ENCODE data around the gene CHD6. TPM values are rescaled to one million over a fixed set of nuclear protein-coding genes. Genes with fewer than 3 reads are reported as not detected.

The CHD6 gene
- total and polyA plus RNA-seq, 8 donors: 27.7 to 68.6 (median 52.4) TPM

DNA sequence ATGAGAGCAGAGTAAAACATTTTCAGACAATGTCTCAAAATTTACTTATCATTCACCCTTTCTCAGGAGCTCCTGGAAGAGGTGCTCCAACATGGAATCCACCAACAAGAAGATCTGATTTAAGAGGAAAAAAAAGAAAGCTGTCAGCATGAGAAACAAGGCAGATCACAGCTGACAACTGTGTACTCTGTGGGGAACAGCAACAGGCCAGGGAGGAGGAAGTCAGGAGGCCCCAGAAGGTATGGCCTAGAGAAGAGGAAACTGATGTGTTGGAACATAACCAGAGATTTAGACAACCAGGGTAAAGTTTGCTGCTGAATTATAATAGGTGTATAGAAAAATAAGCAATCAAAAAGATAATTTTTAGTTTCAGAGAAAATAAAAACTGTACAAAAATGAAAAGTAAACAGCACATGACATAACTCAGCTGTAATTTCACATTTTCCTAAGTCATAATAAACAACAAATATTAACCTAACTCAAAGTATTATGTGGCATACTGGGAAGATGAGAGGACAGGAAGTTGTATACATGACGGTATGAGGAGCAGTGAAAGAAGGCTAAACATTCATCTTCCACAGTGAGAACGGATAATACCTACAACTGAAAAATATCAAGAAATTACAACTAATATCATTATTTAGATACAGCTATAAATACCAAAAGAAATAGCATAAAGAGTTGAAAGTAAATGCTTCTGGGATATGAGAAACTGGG lies 138.0 kb downstream of the CHD6 start:
- Histone ChIP-seq H3K9me3 (no peaks in the 10 kb centered on the region), H3K4me3 (no peak overlapping the region), H3K27me3 (no peaks in the 10 kb centered on the region), H3K36me3 (peaks cover 0 to 32% of the 10 kb centered on the region in 2 donors), H3K27ac (peak overlapping the region in 1 of 2 donors; percentile 6), H3K4me1 (peaks cover 4 to 11% of the 10 kb centered on the region in 2 donors)
- ATAC-seq (no peak), DNase-seq (no peak)
- no peak for TF ChIP-seq CTCF (IDR thresholded peaks at IDR 0.05)
- intact Hi-C loops (cut with DNase I): no loop called here

- H3K9me3 ChIP-seq: no peaks in the 10 kb centered on the region
- intact Hi-C loops (cut with DNase I): no loop called here
- DNase-seq (no peak), ATAC-seq (no peak)
- H3K4me3 ChIP-seq: no peak overlapping the region
- TF ChIP-seq CTCF (IDR thresholded peaks at IDR 0.05): no peak
- H3K4me1 ChIP-seq: peaks cover 4 to 11% of the 10 kb centered on the region in 2 donors
- H3K27ac ChIP-seq: no peak overlapping the region
- peaks cover 0 to 21% of the 10 kb centered on the region in 2 donors for H3K36me3 ChIP-seq
- H3K27me3 ChIP-seq: no peaks in the 10 kb centered on the region
Measured at GRCh38 chr20:41479113-41479512, 139.1 kb downstream of the CHD6 start.

GRCh38 chr20:41478026-41478425 lies 140.2 kb downstream of the CHD6 start:
- DNase-seq: no peak
- Histone ChIP-seq H3K36me3 (peaks cover 0 to 13% of the 10 kb centered on the region in 2 donors), H3K9me3 (no peaks in the 10 kb centered on the region), H3K4me1 (peaks cover 4 to 11% of the 10 kb centered on the region in 2 donors), H3K27me3 (no peaks in the 10 kb centered on the region), H3K4me3 (no peak overlapping the region), H3K27ac (no peak overlapping the region)
- TF ChIP-seq CTCF (IDR thresholded peaks at IDR 0.05): no peak
- ATAC-seq: no peak
- intact Hi-C loops (cut with DNase I): no loop called here

GRCh38 chr20:41476446-41476845 lies 141.7 kb downstream of the CHD6 start:
- H3K9me3 ChIP-seq: no peaks in the 10 kb centered on the region
- H3K4me1 ChIP-seq: peaks cover 4 to 11% of the 10 kb centered on the region in 2 donors
- no peak for TF ChIP-seq CTCF (IDR thresholded peaks at IDR 0.05)
- ATAC-seq (peak; percentile 28), DNase-seq (no peak)
- H3K4me3 ChIP-seq: no peak overlapping the region
- H3K36me3 ChIP-seq: peaks cover 0 to 11% of the 10 kb centered on the region in 2 donors
- H3K27ac ChIP-seq: peak overlapping the region; percentile 16 to 21
- H3K27me3 ChIP-seq: no peaks in the 10 kb centered on the region
- intact Hi-C loops (cut with DNase I): no loop called here

DNA sequence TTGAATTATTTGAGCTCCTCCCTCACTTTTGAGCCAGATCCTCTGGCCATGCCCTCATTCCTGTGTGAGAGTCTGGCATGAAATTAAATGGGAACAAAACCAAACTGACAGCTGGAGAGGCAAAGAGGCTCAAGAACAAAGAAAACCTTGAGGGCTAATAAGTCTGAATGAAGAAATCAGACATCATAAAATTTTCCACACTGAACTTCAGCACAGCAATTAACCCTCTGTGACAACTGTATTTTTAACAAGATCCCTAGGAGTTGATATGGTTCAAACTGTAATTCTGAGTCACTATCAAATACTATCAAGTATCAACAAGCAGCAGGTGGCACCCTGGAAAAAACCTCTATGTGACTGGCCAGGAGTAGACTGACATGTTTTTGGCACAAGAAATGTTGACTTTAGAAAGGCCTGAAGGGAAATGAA lies 142.2 kb downstream of the CHD6 start:
- Histone ChIP-seq H3K4me1 (peaks cover 4 to 11% of the 10 kb centered on the region in 2 donors), H3K27me3 (no peaks in the 10 kb centered on the region), H3K27ac (peak overlapping the region; percentile 16 to 21), H3K9me3 (no peaks in the 10 kb centered on the region), H3K36me3 (peaks cover 0 to 11% of the 10 kb centered on the region in 2 donors), H3K4me3 (no peak overlapping the region)
- intact Hi-C loops (cut with DNase I): no loop called here
- no peak for TF ChIP-seq CTCF (IDR thresholded peaks at IDR 0.05)
- ATAC-seq: peak; percentile 80
- DNase-seq: peak in 2 of 4 donors; percentile 77 to 85
